ENCODE results near the gene DBNL.

DBNL gene

GRCh38 chr7:44083796-44084195, 39.3 kb downstream of the DBNL start:
- FAIRE-seq (no peak), DNase-seq (ENCODE audit: insufficient read length, low spot score) (no peak)
- TF ChIP-seq, protein P1, sequence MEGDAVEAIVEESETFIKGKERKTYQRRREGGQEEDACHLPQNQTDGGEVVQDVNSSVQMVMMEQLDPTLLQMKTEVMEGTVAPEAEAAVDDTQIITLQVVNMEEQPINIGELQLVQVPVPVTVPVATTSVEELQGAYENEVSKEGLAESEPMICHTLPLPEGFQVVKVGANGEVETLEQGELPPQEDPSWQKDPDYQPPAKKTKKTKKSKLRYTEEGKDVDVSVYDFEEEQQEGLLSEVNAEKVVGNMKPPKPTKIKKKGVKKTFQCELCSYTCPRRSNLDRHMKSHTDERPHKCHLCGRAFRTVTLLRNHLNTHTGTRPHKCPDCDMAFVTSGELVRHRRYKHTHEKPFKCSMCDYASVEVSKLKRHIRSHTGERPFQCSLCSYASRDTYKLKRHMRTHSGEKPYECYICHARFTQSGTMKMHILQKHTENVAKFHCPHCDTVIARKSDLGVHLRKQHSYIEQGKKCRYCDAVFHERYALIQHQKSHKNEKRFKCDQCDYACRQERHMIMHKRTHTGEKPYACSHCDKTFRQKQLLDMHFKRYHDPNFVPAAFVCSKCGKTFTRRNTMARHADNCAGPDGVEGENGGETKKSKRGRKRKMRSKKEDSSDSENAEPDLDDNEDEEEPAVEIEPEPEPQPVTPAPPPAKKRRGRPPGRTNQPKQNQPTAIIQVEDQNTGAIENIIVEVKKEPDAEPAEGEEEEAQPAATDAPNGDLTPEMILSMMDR (IDR thresholded peaks at IDR 0.05; ENCODE audit: insufficient read depth, missing control alignments): no peak

- no peak for DNase-seq (ENCODE audit: insufficient read length, low spot score)
- no peak for FAIRE-seq
- TF ChIP-seq, protein P1 (IDR thresholded peaks at IDR 0.05; ENCODE audit: insufficient read depth, missing control alignments): no peak
Observed at GRCh38 chr7:44084701-44085100, 40.2 kb downstream of the DBNL start.

- DNase-seq (ENCODE audit: insufficient read length, low spot score): no peak
Observed at GRCh38 chr7:44085546-44085945, 41.0 kb downstream of the DBNL start.

GRCh38 chr7:44086627-44087026, 42.1 kb downstream of the DBNL start:
- TF ChIP-seq, protein P1 (IDR thresholded peaks at IDR 0.05; ENCODE audit: insufficient read depth, missing control alignments): no peak
- no peak for DNase-seq (ENCODE audit: insufficient read length, low spot score)
- FAIRE-seq: no peak

More at GRCh38 chr7:44085546-44085945, 41.0 kb downstream of the DBNL start:
- no peak for FAIRE-seq
- TF ChIP-seq, protein P1 (IDR thresholded peaks at IDR 0.05; ENCODE audit: insufficient read depth, missing control alignments): no peak

DNA sequence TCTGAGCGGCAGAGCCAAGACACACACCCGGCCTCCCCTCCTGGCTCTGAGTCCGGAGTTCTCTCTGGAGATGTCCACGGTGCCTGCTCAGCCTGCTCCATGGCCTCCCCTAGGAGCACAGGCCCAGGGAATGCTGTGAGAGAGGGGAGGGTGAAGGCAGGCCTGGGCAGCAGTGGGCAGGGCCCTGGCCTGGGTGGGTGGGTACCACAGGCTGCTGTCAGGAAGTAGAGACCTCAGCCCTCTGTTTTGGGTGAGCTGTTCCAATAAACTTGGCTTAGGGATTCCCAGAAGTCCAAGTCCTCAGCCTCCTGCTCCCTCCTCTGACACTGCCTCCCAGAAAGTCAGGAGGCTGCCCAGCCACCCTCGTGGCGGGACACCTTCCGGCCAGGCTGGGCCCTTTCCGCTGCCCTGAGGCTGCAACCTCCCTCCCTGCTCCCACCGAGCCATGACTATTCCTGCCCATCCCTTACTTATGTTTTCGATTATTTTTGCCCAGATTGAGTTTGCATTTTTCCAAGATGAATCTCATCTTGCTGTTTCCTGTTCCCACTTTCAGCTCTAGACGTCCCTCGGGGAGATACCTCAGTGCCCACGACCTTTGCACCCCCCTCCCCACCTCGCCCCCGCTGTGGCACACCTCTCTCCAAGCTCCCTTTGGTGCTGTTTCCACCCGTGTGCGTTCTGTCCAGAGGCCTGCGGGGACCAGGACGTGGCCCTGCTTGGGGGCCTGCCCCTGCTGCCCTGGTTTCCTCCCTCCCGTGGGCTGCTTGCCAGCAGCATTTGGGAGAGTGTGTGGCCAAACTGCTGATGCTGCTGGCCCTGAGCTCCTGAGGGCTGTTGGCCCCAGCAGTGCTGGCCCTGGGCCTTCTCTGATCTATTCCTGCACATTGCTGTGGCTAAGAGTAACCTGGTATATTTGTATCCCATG, 43.7 kb downstream of the DBNL start:
- no peak for DNase-seq (ENCODE audit: insufficient read length, low spot score)
- TF ChIP-seq, protein P1 (IDR thresholded peaks at IDR 0.05; ENCODE audit: insufficient read depth, missing control alignments): no peak
- no peak for FAIRE-seq

DNA sequence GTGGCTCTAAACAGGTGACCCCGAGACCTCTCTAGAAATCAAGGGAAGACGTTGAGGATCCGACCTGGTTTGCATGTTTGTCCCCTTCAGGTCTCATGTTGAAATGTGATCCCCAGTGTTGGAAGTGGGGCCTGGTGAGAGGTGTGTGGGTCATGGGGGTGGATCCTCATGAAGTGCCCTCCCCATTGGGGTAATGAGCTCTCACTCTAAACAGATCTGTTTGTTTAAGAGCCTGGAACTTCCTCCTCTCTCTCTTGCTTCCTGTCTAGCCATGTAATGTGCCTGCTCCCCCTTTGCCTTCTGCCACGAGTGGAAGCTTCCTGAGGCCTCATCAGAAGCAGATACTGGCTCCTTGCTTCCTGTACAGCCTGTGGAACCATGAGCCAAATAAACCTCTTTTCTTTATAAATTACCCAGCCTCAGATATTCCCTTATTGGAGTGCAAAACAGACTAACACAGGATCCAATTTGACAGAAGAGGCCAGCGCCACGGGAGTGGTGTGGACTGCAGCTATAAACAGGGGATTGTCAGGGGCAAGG, 48.7 kb downstream of the DBNL start:
- DNase-seq (ENCODE audit: insufficient read length, low spot score): no peak
- TF ChIP-seq, protein P1 (IDR thresholded peaks at IDR 0.05; ENCODE audit: insufficient read depth, missing control alignments): no peak
- no peak for FAIRE-seq

- DNase-seq (ENCODE audit: insufficient read length, low spot score): no peak
- FAIRE-seq: no peak
- TF ChIP-seq, protein P1 (IDR thresholded peaks at IDR 0.05; ENCODE audit: insufficient read depth, missing control alignments): no peak
Observed at GRCh38 chr7:44094365-44094764, 49.9 kb downstream of the DBNL start.
